Endothelial cell of umbilical vein (primary cell): Measurements from ENCODE around the gene CCDC12.

Source experiments
- CTCF ChIP-seq, 2 donors: IDR thresholded peaks; 1 replicate in 1 of 2; 2 replicates in 1 of 2; pipeline ENCODE4 v1.5.1; 2011; ENCODE audit warnings: low read length in 2 of 2, mild to moderate bottlenecking in 2 of 2, moderate library complexity in 2 of 2, control low read depth in 1 of 2, inconsistent platforms in 1 of 2, low read depth in 1 of 2; ENCODE audit not compliant: insufficient read depth in 1 of 2; ENCODE audit errors: extremely low read depth in 1 of 2
- POLR2AphosphoS5 ChIP-seq: IDR thresholded peaks from 2 replicates; pipeline ENCODE4 v1.6.1; 2012; ENCODE audit warnings: low read depth, mild to moderate bottlenecking, control low read depth, low read length, moderate library complexity; ENCODE audit not compliant: insufficient read depth

- TF ChIP-seq POLR2AphosphoS5 (no peak), CTCF (IDR thresholded peaks at IDR 0.05; ENCODE audit: extremely low read depth in 1 of 2, insufficient read depth in 1 of 2, low read depth in 1 of 2, low read length in 2 of 2) (no peak)
Observed at GRCh38 chr3:46994801-46995731, 18.5 kb upstream of the CCDC12 start.
